Fibroblast of the aortic adventitia (primary cell): ENCODE data around the gene GRIK3. TPM values are rescaled to one million over a fixed set of nuclear protein-coding genes. Genes with fewer than 3 reads are reported as not detected.
"Not testable (repeated sequence)": the region's sequence is repeated elsewhere in the genome, so short reads cannot be mapped to it uniquely, and the experiment has no call there.

Experiments
- DNase-seq: peaks from one replicate; pipeline ENCODE4 v3.0.0-alpha.2; 2010; ENCODE audit warnings: low read depth
- H3K4me3 ChIP-seq: 2 replicates; pipeline ENCODE4 v1.5.1; 2011; ENCODE audit warnings: low read depth, mild to moderate bottlenecking, control low read depth, low read length, moderate library complexity
- CTCF ChIP-seq: IDR thresholded peaks from 2 replicates; pipeline ENCODE4 v1.5.1; 2011; ENCODE audit warnings: mild to moderate bottlenecking, low read length, control low read depth, inconsistent platforms; ENCODE audit not compliant: insufficient read depth
- total RNA-seq: library from RNA; depleted of rRNA; stranded (reverse); fragments of >200 nt; gene quantifications from 2 replicates; pipeline ENCODE4 v1.2.3, GENCODE V29; 2012; ENCODE audit warnings: low replicate concordance

Gene GRIK3
- total RNA-seq, 1 donor = not detected

- no peak overlapping the region for H3K4me3 ChIP-seq
- no peak for DNase-seq
- no peak for TF ChIP-seq CTCF
Observed at GRCh38 chr1:36910886-36911540, 123.3 kb downstream of the GRIK3 start.

- DNase-seq = no peak
- no peak for TF ChIP-seq CTCF
Observed at GRCh38 chr1:36909946-36910725, 124.2 kb downstream of the GRIK3 start.

GRCh38 chr1:36909359-36909758 lies 125.0 kb downstream of the GRIK3 start:
- not testable (repeated sequence) for H3K4me3 ChIP-seq, DNase-seq

More at GRCh38 chr1:36909946-36910725, 124.2 kb downstream of the GRIK3 start:
- no peak overlapping the region for H3K4me3 ChIP-seq

GRCh38 chr1:36908096-36908495 lies 126.2 kb downstream of the GRIK3 start:
- no peak for TF ChIP-seq CTCF
- no peak for DNase-seq
- no peak overlapping the region for H3K4me3 ChIP-seq

- DNase-seq = no peak
- no peak for TF ChIP-seq CTCF
- H3K4me3 ChIP-seq = no peak overlapping the region
Observed at GRCh38 chr1:36906555-36906954, 127.8 kb downstream of the GRIK3 start.

- DNase-seq = no peak
- no peak for TF ChIP-seq CTCF
- H3K4me3 ChIP-seq = no peak overlapping the region
Observed at GRCh38 chr1:36905941-36906340, 128.4 kb downstream of the GRIK3 start.

- H3K4me3 ChIP-seq = no peak overlapping the region
- no peak for DNase-seq
- no peak for TF ChIP-seq CTCF
Observed at GRCh38 chr1:36900128-36900527, 134.2 kb downstream of the GRIK3 start.

GRCh38 chr1:36897813-36898212 lies 136.5 kb downstream of the GRIK3 start:
- not testable (repeated sequence) for DNase-seq, H3K4me3 ChIP-seq
